ENCODE results near the gene MTHFD2L. TPM values are rescaled to one million over a fixed set of nuclear protein-coding genes. Genes with fewer than 3 reads are reported as not detected.

MTHFD2L gene
- total and polyA plus RNA-seq, 2 of the 8 experiments (the other 6 are each of a cell fraction or from before 2014, with no cell fraction given), result 5.4 to 15.0 TPM

DNA sequence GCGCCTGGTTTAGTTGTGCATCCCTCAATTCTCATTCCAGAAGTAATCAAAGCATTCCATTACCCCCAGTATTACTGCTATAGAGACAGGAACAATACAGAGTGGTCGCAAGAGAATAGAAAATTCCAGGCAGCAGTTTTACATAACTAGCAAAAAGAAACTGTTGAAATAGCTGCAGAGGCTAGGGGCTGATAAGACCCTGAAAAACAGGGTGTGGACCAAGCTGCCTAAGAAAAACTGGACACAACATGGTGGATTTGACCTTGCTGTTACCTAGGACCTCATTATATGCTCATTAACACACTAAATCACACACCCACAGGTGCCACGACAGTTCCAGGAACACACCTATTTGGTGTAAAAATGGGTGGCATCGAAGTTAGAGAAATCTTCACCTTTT lies 165.7 kb downstream of the MTHFD2L start:
- Histone ChIP-seq H3K23ac (ENCODE audit: insufficient read length) (no peak overlapping the region), H3K4me1 (replicated peaks in 1 of 4; ENCODE audit: control insufficient read depth in 3 of 4, insufficient read depth in 4 of 4, low read length in 3 of 4) (peaks cover 0 to 7% (median under 1%) of the 10 kb centered on the region in 4 experiments; a peak in 2 of 7 replicates), H3K56ac (replicated peaks; ENCODE audit: insufficient read length, low read depth, low read length) (no peak overlapping the region), H3K79me2 (ENCODE audit: control insufficient read depth in 1 of 2, insufficient read depth in 2 of 2, low read length in 2 of 2) (no peaks in the 10 kb centered on the region), H4K8ac (ENCODE audit: extremely low read depth, insufficient read depth, low read length) (no peak overlapping the region), H3K36me3 (ENCODE audit: control insufficient read depth in 2 of 4, insufficient read depth in 4 of 4, low read length in 3 of 4) (no peaks in the 10 kb centered on the region), H2AK5ac (ENCODE audit: low read depth, low read length) (no peak overlapping the region), H3K27me3 (replicated peaks in 1 of 4; ENCODE audit: control insufficient read depth in 3 of 4, extremely low read depth in 1 of 4, insufficient read depth in 3 of 4, low read length in 3 of 4) (no peaks in the 10 kb centered on the region), H3K27ac (ENCODE audit: low read depth, low read length) (no peak overlapping the region), H3K23me2 (ENCODE audit: low read depth, low read length) (no peaks in the 10 kb centered on the region), H3K4me3 (ENCODE audit: extremely low read depth in 1 of 4, insufficient read depth in 2 of 4, low read depth in 3 of 4, low read length in 4 of 4) (no peak overlapping the region), H3K4me2 (ENCODE audit: insufficient read depth in 1 of 2, low read depth in 2 of 2, low read length in 2 of 2) (no peak overlapping the region), H3K9me3 (ENCODE audit: insufficient read depth in 2 of 2, low read depth in 1 of 2, low read length in 1 of 2) (no peaks in the 10 kb centered on the region), H3K14ac (ENCODE audit: insufficient read length) (no peak overlapping the region), H2BK5ac (ENCODE audit: low read depth, low read length) (no peak overlapping the region), H2BK120ac (replicated peaks; ENCODE audit: low read depth, low read length) (no peak overlapping the region), H2AFZ (ENCODE audit: low read length) (no peak overlapping the region), H4K20me1 (replicated peaks in 1 of 2; ENCODE audit: control insufficient read depth in 1 of 2, insufficient read depth in 2 of 2, low read length in 2 of 2) (no peaks in the 10 kb centered on the region), H2BK20ac (ENCODE audit: low read length) (no peak overlapping the region), H3K18ac (ENCODE audit: extremely low read depth, low read length) (no peak overlapping the region), H3K4ac (replicated peaks; ENCODE audit: insufficient read length, low read depth, low read length) (no peak overlapping the region), H4K5ac (ENCODE audit: insufficient read length, low read depth, low read length) (no peak overlapping the region), H2BK15ac (ENCODE audit: low read length) (no peak overlapping the region), H4K91ac (replicated peaks; ENCODE audit: insufficient read length, low read length) (no peak overlapping the region), H3K9ac (replicated peaks in 1 of 4; ENCODE audit: extremely low read depth in 1 of 4, low read depth in 3 of 4, low read length in 3 of 4) (no peak overlapping the region), H3K79me1 (ENCODE audit: low read depth, low read length) (no peaks in the 10 kb centered on the region), H2BK12ac (ENCODE audit: low read depth, low read length) (no peak overlapping the region)
- 80% methylated on average over 4 of the region's 4 CpGs; no CpG with 5 or more reads in 1 of the 2 experiments for WGBS, 2 experiments (ENCODE audit: extremely low coverage in 1 of 2, insufficient coverage in 1 of 2, insufficient read length in 1 of 2, insufficient replicate concordance in 2 of 2, low coverage in 1 of 2, low lambda C conversion rate in 2 of 2, missing lambda C conversion rate in 1 of 2)
- POLR2A ChIA-PET (ENCODE audit: partially characterized antibody), result no interaction called here
- CTCF ChIA-PET (ENCODE audit: partially characterized antibody), result interaction anchor here (1.1 to 2.4 kb wide), 6 partner anchors 8 to 352 kb away, joined by 3 to 7 read pairs (median 4); no protein-coding TSS in a partner anchor
- no peak for FAIRE-seq
- DNase-seq (ENCODE audit: low read depth in 1 of 2, low spot score in 2 of 2), result no peak
- TF ChIP-seq SP2 (IDR thresholded peaks at IDR 0.05; ENCODE audit: low read length) (no peak), CTBP2 (IDR thresholded peaks at IDR 0.05; ENCODE audit: borderline replicate concordance, insufficient read depth, insufficient read length, low read length) (no peak)

All from H1 (cell line).